Epithelial cell of prostate (primary cell): ENCODE data around the gene MAPK8IP1.
"Not testable (repeated sequence)": the region's sequence is repeated elsewhere in the genome, so short reads cannot be mapped to it uniquely, and the experiment has no call there.

Experiments
- DNase-seq: peaks from one replicate; pipeline ENCODE4 v3.0.0-alpha.2; 2011; ENCODE audit warnings: low read depth, low spot score
- H3K27ac ChIP-seq: fragments of 450-650 bp; 2 replicates; pipeline ENCODE4 v1.5.1; 2017; ENCODE audit warnings: mild to moderate bottlenecking

Gene MAPK8IP1

GRCh38 chr11:45886816-45887520, 1.5 kb downstream of the MAPK8IP1 start:
- no peak overlapping the region for H3K27ac ChIP-seq
- no peak for DNase-seq

- no peak overlapping the region for H3K27ac ChIP-seq
- no peak for DNase-seq
These were observed 2.1 kb downstream of the MAPK8IP1 start for GRCh38 chr11:45887587-45887986.

GRCh38 chr11:45889555-45889954, 4.1 kb downstream of the MAPK8IP1 start:
- H3K27ac ChIP-seq, result no peak overlapping the region
- DNase-seq, result no peak

DNA sequence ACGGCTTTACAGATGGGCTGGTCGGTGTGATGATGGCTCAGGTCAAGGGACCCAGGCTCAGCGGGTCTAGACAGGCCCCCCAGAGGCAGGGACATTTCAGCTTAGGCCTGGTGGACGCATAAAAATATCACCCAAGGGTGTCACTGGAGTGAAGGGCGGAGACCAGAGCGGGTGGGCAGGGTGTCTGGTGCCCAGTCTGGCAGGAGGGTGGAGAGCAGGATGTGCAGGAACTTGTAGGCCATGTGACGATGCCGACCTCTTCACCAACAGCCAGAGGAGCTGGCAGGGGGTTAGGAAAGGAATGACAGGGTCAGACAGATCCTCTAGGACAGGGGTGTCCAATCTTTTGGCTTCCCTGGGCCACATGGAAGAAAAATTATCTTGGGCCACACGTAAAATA, 4.5 kb downstream of the MAPK8IP1 start:
- no peak for DNase-seq

DNA sequence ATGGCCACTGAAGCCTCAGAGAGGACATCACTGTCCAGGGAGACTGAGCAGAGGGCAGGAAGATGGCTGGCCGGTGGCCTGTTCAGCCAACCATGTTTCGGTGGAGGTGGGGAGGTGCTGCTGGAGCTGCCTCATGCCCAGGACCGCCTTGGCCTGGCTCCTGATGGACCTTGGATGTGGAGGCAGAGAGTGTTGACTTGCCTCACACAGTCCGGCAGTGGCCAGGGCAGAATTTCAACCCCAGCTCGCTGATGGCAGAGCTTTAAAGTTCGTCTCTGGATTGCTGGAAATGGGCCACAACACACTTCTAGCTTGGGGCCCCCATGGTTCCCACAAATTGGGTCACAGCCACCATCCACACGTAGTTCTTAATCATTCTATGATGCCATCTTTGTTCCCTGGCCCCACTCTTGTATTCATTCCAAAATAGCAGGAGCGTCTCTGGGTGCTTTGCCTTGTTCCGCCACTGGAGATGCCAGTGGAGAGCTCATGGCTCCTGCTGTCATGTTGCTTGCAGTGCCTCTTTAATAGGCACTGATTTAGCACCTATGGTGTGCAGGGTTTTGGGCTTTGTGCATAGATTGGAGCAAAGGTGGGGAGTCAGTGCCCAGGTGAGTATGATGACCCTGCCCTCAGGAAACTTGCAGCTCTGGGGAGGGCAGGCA, 5.6 kb downstream of the MAPK8IP1 start:
- no peak overlapping the region for H3K27ac ChIP-seq
- DNase-seq, result no peak

More for the DNA sequence above, 4.5 kb downstream of the MAPK8IP1 start:
- H3K27ac ChIP-seq, result no peak overlapping the region

DNA sequence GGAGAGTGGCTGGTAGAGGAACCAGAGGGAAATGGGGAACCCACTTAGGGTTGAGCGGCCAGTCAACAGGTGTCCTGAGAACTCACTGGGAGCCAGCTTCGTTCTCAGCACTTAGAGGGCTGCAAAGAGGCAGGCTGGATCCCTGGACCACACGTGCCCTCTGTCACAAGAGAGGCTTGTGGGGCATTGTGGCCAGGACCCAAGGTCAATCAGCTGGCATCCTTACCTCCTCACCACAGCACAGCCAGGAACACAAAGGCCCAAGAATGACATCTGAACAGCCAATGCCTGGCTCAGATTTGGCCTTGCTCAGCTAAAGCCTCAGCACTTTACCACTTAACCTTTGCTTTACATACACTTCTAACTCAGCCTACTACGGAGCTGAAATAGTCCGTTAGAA, 7.4 kb downstream of the MAPK8IP1 start:
- no peak for DNase-seq
- H3K27ac ChIP-seq, result no peak overlapping the region

GRCh38 chr11:45894555-45895247, 9.2 kb downstream of the MAPK8IP1 start:
- DNase-seq, result no peak
- H3K27ac ChIP-seq, result no peak overlapping the region

- DNase-seq, result no peak
- H3K27ac ChIP-seq, result no peak overlapping the region
These were observed 10.3 kb downstream of the MAPK8IP1 start for GRCh38 chr11:45895553-45896259.

GRCh38 chr11:45896422-45896984, 11.1 kb downstream of the MAPK8IP1 start:
- no peak for DNase-seq
- no peak overlapping the region for H3K27ac ChIP-seq

GRCh38 chr11:45897556-45897955, 12.1 kb downstream of the MAPK8IP1 start:
- H3K27ac ChIP-seq, result no peak overlapping the region
- no peak for DNase-seq

DNA sequence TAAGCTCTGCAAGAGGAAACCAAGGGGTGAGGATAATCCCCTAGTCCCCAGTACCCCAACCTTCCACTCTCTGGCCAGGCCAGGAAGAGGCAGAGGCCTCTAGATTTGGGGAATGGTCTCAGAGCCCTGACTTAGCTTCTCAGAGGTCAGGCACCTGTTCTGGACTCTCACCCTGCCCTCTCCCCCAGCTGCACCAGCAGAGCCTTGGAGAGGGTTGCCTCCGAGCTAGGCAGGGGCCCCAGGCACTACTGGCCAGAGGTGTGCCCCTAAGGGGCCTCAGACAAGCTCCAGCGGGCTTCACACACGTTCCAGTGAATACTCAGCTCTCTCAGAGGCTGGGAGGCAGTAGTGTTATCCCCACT, 13.6 kb downstream of the MAPK8IP1 start:
- no peak overlapping the region for H3K27ac ChIP-seq
- DNase-seq, result no peak

DNA sequence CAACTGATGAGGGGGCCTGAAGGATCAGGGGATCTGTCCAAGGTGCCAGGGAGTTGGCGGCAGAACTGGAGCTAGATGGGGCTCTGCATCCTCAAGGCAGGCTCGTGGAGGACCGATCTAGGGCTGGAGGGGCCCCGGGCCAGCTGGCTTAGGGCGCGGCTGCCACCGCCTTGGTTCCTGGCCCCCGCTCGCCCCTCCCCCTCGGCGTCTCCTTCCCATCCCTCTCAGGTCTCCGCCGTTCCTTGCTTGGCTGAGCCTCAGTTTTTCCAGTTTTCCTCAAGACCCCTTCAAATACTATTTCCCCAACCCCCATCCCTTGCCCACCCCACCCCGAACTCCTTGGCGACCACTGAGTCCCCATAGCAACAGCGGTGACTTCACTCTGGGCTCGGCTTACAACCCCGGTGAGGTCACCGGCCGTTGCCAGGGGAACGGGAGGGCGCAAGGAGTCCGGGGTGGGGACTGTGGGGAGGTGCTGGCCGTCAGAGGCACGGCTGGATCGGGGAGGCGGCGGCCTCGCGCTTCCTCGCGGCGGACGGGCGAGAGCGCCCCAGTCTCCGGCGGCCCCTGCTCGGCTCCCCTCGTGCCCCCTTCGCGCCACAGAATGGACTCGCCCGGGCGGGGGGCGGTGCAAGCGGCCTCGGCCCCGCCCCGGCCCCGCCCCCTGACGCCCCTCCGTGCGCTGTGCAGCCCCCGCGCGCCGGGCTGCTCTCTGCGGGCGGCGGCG, 14.2 kb downstream of the MAPK8IP1 start:
- H3K27ac ChIP-seq, result no peak overlapping the region
- DNase-seq, result no peak

DNA sequence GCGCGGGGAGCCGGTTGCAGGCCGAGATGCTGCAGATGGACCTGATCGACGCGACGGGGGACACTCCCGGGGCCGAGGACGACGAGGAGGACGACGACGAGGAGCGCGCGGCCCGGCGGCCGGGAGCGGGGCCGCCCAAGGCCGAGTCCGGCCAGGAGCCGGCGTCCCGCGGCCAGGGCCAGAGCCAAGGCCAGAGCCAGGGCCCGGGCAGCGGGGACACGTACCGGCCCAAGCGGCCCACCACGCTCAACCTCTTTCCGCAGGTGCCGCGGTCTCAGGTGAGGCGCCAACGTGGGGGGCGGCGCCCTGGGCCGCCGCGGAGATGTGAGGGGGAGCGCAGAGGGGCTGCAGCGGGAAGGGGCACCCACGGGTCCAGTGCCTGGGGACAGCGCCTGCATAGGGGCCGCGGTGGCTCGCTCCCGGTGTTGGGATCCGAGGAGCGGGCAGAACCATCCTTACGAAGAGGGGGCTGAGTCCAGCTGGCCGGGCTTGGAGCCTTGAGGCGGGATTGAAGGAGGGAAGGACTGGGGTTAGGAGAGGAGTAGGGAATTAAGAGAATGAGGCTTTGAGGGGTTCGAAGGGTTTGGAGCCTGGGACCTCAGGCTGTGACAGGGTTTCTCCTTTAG, 14.8 kb downstream of the MAPK8IP1 start:
- H3K27ac ChIP-seq, result not testable (repeated sequence)

GRCh38 chr11:45900916-45901617, 15.6 kb downstream of the MAPK8IP1 start:
- DNase-seq, result no peak
- no peak overlapping the region for H3K27ac ChIP-seq

More for the DNA sequence above, 14.8 kb downstream of the MAPK8IP1 start:
- not testable (repeated sequence) for DNase-seq

DNA sequence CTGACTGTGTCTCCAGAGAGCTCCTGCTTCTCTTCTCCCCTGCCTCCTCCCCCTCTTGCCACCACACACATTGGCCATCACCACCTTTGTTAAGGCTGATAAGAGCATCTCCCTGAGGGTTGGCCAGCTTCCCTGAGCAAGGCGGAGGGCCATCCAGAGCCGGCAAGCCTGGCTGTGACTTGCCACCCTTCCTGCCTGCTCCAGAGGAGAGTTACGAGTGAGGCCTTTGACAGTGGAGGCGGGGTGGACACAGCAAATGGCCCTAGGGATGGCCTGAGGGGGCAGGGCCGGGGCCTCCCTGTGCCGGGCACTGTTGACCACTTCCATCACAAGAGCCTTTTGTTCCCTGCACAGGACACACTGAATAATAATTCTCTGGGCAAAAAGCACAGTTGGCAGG, 16.2 kb downstream of the MAPK8IP1 start:
- DNase-seq, result no peak
- no peak overlapping the region for H3K27ac ChIP-seq

DNA sequence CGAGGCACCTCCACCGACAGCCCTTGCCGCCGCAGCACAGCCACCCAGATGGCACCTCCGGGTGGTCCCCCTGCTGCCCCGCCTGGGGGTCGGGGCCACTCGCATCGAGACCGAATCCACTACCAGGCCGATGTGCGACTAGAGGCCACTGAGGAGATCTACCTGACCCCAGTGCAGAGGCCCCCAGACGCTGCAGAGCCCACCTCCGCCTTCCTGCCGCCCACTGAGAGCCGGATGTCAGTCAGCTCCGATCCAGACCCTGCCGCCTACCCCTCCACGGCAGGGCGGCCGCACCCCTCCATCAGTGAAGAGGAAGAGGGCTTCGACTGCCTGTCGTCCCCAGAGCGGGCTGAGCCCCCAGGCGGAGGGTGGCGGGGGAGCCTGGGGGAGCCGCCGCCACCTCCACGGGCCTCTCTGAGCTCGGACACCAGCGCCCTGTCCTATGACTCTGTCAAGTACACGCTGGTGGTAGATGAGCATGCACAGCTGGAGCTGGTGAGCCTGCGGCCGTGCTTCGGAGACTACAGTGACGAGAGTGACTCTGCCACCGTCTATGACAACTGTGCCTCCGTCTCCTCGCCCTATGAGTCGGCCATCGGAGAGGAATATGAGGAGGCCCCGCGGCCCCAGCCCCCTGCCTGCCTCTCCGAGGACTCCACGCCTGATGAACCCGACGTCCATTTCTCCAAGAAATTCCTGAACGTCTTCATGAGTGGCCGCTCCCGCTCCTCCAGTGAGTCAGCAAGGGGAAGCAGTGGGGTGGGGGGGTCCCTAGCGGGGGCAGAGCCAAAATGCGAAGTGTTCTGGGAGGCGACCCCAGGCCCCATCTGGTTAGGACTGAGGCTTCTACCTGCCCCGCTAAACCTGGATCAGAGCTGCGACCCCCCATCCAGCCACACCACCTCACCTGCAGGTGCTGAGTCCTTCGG, 17.3 kb downstream of the MAPK8IP1 start:
- no peak for DNase-seq
- H3K27ac ChIP-seq, result no peak overlapping the region

DNA sequence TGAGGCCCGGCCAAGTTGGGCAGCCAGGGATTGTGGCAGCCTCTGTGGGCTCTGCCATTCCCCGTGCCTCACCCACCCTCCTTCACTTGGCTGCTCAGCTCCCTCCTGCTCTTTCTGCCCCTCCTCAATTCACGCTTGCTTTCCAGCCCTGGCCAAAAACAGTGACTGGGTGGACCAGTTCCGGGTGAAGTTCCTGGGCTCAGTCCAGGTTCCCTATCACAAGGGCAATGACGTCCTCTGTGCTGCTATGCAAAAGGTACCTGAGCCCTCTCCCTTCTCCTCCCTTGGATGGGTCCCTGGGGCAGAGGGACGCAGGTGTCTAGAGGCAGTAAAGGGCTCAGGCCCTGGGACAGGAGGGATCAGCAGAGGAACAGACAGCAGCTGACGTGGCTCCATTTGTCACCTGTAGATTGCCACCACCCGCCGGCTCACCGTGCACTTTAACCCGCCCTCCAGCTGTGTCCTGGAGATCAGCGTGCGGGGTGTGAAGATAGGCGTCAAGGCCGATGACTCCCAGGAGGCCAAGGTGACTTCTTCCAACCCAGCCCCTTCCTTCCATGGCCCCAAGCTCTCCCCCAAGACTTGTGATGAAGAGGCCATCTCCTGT, 19.0 kb downstream of the MAPK8IP1 start:
- DNase-seq, result no peak
- no peak overlapping the region for H3K27ac ChIP-seq
